ENCODE measurements around the gene SNX4.
"Not testable (repeated sequence)": the region's sequence is repeated elsewhere in the genome, so short reads cannot be mapped to it uniquely, and the experiment has no call there.

DNA sequence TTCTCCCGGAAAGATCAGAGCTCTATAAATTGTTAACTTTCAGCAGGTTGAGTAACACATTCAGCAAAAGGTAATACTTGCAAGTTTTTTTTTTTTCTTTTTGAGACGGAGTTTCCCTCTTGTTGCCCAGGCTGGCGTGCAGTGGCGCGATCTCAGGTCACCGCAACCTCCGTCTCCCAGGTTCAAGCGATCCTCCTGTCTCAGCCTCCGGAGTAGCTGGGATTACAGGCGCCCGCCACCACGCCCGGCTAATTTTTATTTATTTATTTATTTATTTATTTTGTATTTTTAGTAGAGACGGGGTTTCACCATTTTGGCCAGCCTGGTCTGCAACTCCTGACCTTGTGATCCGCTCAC, 539 bp upstream of the SNX4 start:
- TF ChIP-seq, protein P1, sequence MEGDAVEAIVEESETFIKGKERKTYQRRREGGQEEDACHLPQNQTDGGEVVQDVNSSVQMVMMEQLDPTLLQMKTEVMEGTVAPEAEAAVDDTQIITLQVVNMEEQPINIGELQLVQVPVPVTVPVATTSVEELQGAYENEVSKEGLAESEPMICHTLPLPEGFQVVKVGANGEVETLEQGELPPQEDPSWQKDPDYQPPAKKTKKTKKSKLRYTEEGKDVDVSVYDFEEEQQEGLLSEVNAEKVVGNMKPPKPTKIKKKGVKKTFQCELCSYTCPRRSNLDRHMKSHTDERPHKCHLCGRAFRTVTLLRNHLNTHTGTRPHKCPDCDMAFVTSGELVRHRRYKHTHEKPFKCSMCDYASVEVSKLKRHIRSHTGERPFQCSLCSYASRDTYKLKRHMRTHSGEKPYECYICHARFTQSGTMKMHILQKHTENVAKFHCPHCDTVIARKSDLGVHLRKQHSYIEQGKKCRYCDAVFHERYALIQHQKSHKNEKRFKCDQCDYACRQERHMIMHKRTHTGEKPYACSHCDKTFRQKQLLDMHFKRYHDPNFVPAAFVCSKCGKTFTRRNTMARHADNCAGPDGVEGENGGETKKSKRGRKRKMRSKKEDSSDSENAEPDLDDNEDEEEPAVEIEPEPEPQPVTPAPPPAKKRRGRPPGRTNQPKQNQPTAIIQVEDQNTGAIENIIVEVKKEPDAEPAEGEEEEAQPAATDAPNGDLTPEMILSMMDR (IDR thresholded peaks at IDR 0.05; ENCODE audit: low read depth, low read length, poor library complexity, severe bottlenecking): not testable (repeated sequence)
- not testable (repeated sequence) for TF ChIP-seq EZH2phosphoT487 (IDR thresholded peaks at IDR 0.05; ENCODE audit: borderline replicate concordance, low read length)

All from DOHH2 (cell line).